Measurements from ENCODE around the gene RFLNA. TPM values are rescaled to one million over a fixed set of nuclear protein-coding genes. Genes with fewer than 3 reads are reported as not detected.
A peak's percentile ranks its signal among the peaks of the same experiment; 100 is the strongest.

RFLNA gene, protein sequence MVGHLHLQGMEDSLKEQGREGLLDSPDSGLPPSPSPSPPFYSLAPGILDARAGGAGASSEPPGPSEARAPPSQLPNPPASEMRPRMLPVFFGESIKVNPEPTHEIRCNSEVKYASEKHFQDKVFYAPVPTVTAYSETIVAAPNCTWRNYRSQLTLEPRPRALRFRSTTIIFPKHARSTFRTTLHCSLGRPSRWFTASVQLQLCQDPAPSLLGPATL
- total RNA-seq (2016; rRNA removed; fragmentation: Illumina TruSeq; extraction: Trizol) (not detected in 2 replicates), polyA plus RNA-seq (2011; rRNA removed) (not detected in 2 replicates), polyA minus RNA-seq (2011; rRNA and poly(A)+ RNA removed; ENCODE audit: low replicate concordance) (not detected in 2 replicates), Bru-seq, nascent RNA (percentile 4 among the genes with signal in this experiment), BruChase-seq, experiment 1, labeled RNA remaining after a 6-hour chase (not detected), BruChase-seq, experiment 2, labeled RNA remaining after a 2-hour chase (not detected)
- total RNA-seq (2016; cell fraction: cytosol; rRNA removed; fragmentation: Illumina TruSeq; extraction: Trizol; ENCODE audit: low read depth): not detected in 2 replicates
- not detected in 2 replicates for total RNA-seq (2016; cell fraction: insoluble cytoplasmic fraction; rRNA removed; fragmentation: Illumina TruSeq; extraction: Trizol)
- total RNA-seq (2016; cell fraction: membrane; rRNA removed; fragmentation: Illumina TruSeq; extraction: Trizol): not detected in 2 replicates
- total RNA-seq (2016; cell fraction: nucleus; rRNA removed; fragmentation: Illumina TruSeq; extraction: Trizol): not detected in 2 replicates
- not detected in 2 replicates for polyA plus RNA-seq (2011; cell fraction: cytosol; rRNA removed)
- polyA plus RNA-seq (2011; cell fraction: nucleus; rRNA removed): not detected in 2 replicates
- not detected in 2 replicates for polyA plus RNA-seq (2012)
- polyA plus RNA-seq (2016; cell fraction: cytosol; fragmentation: Illumina TruSeq; extraction: Trizol; ENCODE audit: low read depth): not detected in 2 replicates
- not detected in 2 replicates for polyA plus RNA-seq (2016; cell fraction: insoluble cytoplasmic fraction; fragmentation: Illumina TruSeq; extraction: Trizol; ENCODE audit: low read depth)
- not detected in 2 replicates for polyA plus RNA-seq (2016; cell fraction: membrane; fragmentation: Illumina TruSeq; extraction: Trizol; ENCODE audit: low read depth)
- polyA plus RNA-seq (2016; cell fraction: nucleus; fragmentation: Illumina TruSeq; extraction: Trizol; ENCODE audit: insufficient read depth, low read depth): not detected in 2 replicates
- not detected in 2 replicates for polyA minus RNA-seq (2011; cell fraction: cytosol; rRNA and poly(A)+ RNA removed)
- polyA minus RNA-seq (2011; cell fraction: nucleus; rRNA and poly(A)+ RNA removed): not detected in 2 replicates
- long read RNA-seq, experiment 1, partial matches to known transcripts: 0 of 2 reads
- long read RNA-seq, experiment 1, other reads (novel, unspliced or antisense): 2 of 2 reads
- long read RNA-seq, experiment 2, partial matches to known transcripts: 0 of 3 reads
- long read RNA-seq, experiment 2, other reads (novel, unspliced or antisense): 3 of 3 reads

DNA sequence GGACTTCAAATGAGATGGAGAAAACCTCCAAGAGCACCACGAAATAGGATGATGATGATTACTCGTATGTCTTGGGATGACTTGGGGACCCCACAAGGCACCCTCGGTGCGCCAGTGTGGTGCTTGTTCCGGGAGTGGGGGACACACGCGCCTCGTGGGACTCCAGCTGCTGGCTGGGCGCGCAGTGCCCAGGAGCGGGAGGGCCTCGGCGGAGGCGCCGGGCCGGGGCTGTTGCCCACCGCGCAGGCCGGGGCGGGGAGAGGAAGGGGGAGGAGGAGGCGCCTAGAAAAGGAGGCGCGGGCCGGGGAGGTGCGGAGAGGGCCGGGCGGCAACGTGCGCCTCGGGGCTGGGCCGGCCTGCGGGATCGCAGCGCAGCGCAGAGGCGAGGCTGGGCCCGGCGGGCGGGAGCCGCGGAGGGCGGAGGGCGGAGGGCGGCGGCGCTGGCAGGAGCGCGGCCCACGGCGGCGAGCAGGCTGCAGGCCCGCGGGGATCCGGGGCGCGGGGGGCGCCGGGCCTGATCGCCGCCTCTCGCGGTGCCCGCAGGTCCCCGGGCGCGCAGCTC is at the start of gene RFLNA:
RFLNA (plus strand) TSS at position 314 of the 562 bp plus-strand sequence. CDS start 337 bp downstream, outside the sequence.
- H3K4me1 ChIP-seq (ENCODE audit: insufficient read depth, low read length): peaks cover 25% of the 10 kb centered on the region
- peaks cover 5 to 33% of the 10 kb centered on the region in 2 experiments; a peak in 3 of 5 replicates for H3K27me3 ChIP-seq (ENCODE audit: control insufficient read depth in 1 of 2, insufficient read depth in 2 of 2, low read length in 2 of 2)
- no peak within 1 kb of the TSS for H3K9ac ChIP-seq (ENCODE audit: insufficient read depth, low read depth, low read length)
- no peak for ATAC-seq
- TF ChIP-seq ZNF644 (CRISPR knock-in tag; IDR thresholded peaks at IDR 0.05; ENCODE audit: low read depth) (no peak), ZSCAN9 (CRISPR knock-in tag; IDR thresholded peaks at IDR 0.05; ENCODE audit: borderline replicate concordance) (no peak), CAMTA2 (CRISPR knock-in tag; IDR thresholded peaks at IDR 0.05; ENCODE audit: borderline replicate concordance) (no peak), ZNF251 (CRISPR knock-in tag; IDR thresholded peaks at IDR 0.05) (no peak), SIN3A (IDR thresholded peaks at IDR 0.05; ENCODE audit: borderline replicate concordance, low read depth, low read length) (no peak), ZNF616 (CRISPR knock-in tag; IDR thresholded peaks at IDR 0.05; ENCODE audit: low read depth) (no peak), HMGA1 (CRISPR knock-in tag; conservative IDR thresholded peaks at IDR 0.05) (no peak), SCMH1 (CRISPR knock-in tag; IDR thresholded peaks at IDR 0.05; ENCODE audit: borderline replicate concordance) (no peak), NR2F2 (IDR thresholded peaks at IDR 0.05; ENCODE audit: borderline replicate concordance, low read depth) (no peak), ZNF7 (CRISPR knock-in tag; IDR thresholded peaks at IDR 0.05) (no peak), JUNB (CRISPR knock-in tag; IDR thresholded peaks at IDR 0.05; ENCODE audit: borderline replicate concordance) (no peak), SETDB1 (CRISPR knock-in tag; IDR thresholded peaks at IDR 0.05; ENCODE audit: borderline replicate concordance) (no peak)
- no peak within 1 kb of the TSS for H3K27ac ChIP-seq (ENCODE audit: extremely low read length, insufficient read depth, low read length)
- no TSS peak for BruUV-seq (replicated peaks)
- intact Hi-C loops (cut with micrococcal nuclease; ENCODE audit: unreplicated experiment): loop anchor here (1.0 kb wide), 1 partner anchor 8 kb away; no protein-coding TSS in a partner anchor
- no peaks in the 10 kb centered on the region; the same call in 1 of the 2 replicates for H4K20me1 ChIP-seq (ENCODE audit: insufficient read depth, low read length)
- CTCF ChIA-PET (ENCODE audit: low intra/inter-chr PET ratio, low total read pairs): no interaction called here
- H3K9me3 ChIP-seq (ENCODE audit: low read length): no peaks in the 10 kb centered on the region
- POLR2A ChIA-PET: no interaction called here
- no peak for DNase-seq (ENCODE audit: low spot score)
- H3K79me2 ChIP-seq (ENCODE audit: insufficient read depth, low read length): no peaks in the 10 kb centered on the region
- in situ Hi-C loops (cut with HindIII; ENCODE audit: extremely low pct_ligation_motif_present, low pct_unique_long_range_greater_than_20kb): no loop called here
- H2AFZ ChIP-seq (ENCODE audit: low read length): no peak within 1 kb of the TSS
- H3K36me3 ChIP-seq (replicated peaks in 1 of 2; ENCODE audit: control insufficient read depth in 1 of 2, insufficient read depth in 2 of 2, low read length in 2 of 2): no peaks in the 10 kb centered on the region
- H3K4me2 ChIP-seq (ENCODE audit: low read depth, low read length): no peak within 1 kb of the TSS
- no peak for FAIRE-seq
- WGBS (ENCODE audit: low lambda C conversion rate): 88% methylated on average over 42 of the region's 66 CpGs
- no peak within 1 kb of the TSS for H3K4me3 ChIP-seq (replicated peaks in 1 of 3; ENCODE audit: insufficient read depth in 1 of 3, low read depth in 2 of 3, low read length in 3 of 3)
